CD14-positive monocyte (primary cell): ENCODE results near the gene SLC14A1. TPM values are rescaled to one million over a fixed set of nuclear protein-coding genes. Genes with fewer than 3 reads are reported as not detected.

Experiments used
- DNase-seq, 3 donors: peaks; one replicate each; pipeline ENCODE4 v3.0.0-alpha.2; 2011 to 2022
- H2AFZ ChIP-seq: 2 replicates; pipeline ENCODE4 v1.6.0; 2012; ENCODE audit warnings: mild to moderate bottlenecking, low read depth, low read length, inconsistent platforms; ENCODE audit not compliant: insufficient read depth, poor library complexity, severe bottlenecking
- H3K27ac ChIP-seq, 2 donors: 1 replicate in 1 of 2; 2 replicates in 1 of 2; pipeline ENCODE4 v1.5.1; 2012 to 2013; ENCODE audit warnings: low read length in 2 of 2, control low read depth in 1 of 2, inconsistent platforms in 1 of 2, low read depth in 1 of 2, mild to moderate bottlenecking in 1 of 2
- H3K27me3 ChIP-seq, 2 donors: one replicate each; pipeline versions ENCODE4 v1.6.0 to v1.6.1; 2011 to 2013; ENCODE audit warnings: low read length in 2 of 2; ENCODE audit not compliant: control insufficient read depth in 2 of 2, insufficient read depth in 2 of 2
- H3K36me3 ChIP-seq, 2 donors: replicated peaks in 1 of 2; 1 replicate in 1 of 2; 2 replicates in 1 of 2; pipeline versions ENCODE4 v1.5.1 to v1.6.1; 2012 to 2013; ENCODE audit warnings: low read length in 2 of 2, control low read depth in 1 of 2, inconsistent platforms in 1 of 2, mild to moderate bottlenecking in 1 of 2; ENCODE audit not compliant: insufficient read depth in 2 of 2, control insufficient read depth in 1 of 2
- H3K4me1 ChIP-seq, 2 donors: 1 replicate in 1 of 2; 2 replicates in 1 of 2; pipeline versions ENCODE4 v1.5.1 to v1.6.1; 2012 to 2013; ENCODE audit warnings: low read length in 2 of 2, control low read depth in 1 of 2, inconsistent platforms in 1 of 2, mild to moderate bottlenecking in 1 of 2, moderate library complexity in 1 of 2; ENCODE audit not compliant: insufficient read depth in 2 of 2, control insufficient read depth in 1 of 2
- H3K4me2 ChIP-seq: replicated peaks from 2 replicates; pipeline ENCODE3; 2012; ENCODE audit warnings: low read length, moderate library complexity, mild to moderate bottlenecking; ENCODE audit not compliant: poor library complexity, severe bottlenecking; ENCODE audit errors: extremely low read depth
- H3K4me3 ChIP-seq, 3 experiments: fragments of 200-600 bp in 1 of 3; sonication (generic) in 1 of 3; replicated peaks in 1 of 3; 1 replicate in 2 of 3; 2 replicates in 1 of 3; pipeline ENCODE4 v1.5.1; 2011 to 2013; ENCODE audit warnings: low read length in 3 of 3, mild to moderate bottlenecking in 3 of 3, control low read depth in 2 of 3, low read depth in 2 of 3, inconsistent platforms in 1 of 3, moderate library complexity in 1 of 3
- H3K79me2 ChIP-seq: 2 replicates; pipeline ENCODE4 v1.6.0; 2012; ENCODE audit warnings: mild to moderate bottlenecking, control low read depth, inconsistent platforms, low read length, moderate library complexity; ENCODE audit not compliant: insufficient read depth
- H3K9ac ChIP-seq: 2 replicates; pipeline ENCODE4 v1.6.0; 2017; ENCODE audit warnings: low read length, mild to moderate bottlenecking; ENCODE audit not compliant: insufficient read depth, poor library complexity, severe bottlenecking
- H3K9me3 ChIP-seq, 2 donors: replicated peaks in 1 of 2; 1 replicate in 1 of 2; 2 replicates in 1 of 2; pipeline versions ENCODE4 v1.5.1 to v1.6.1; 2012 to 2013; ENCODE audit warnings: low read length in 2 of 2, control low read depth in 1 of 2; ENCODE audit not compliant: control insufficient read depth in 1 of 2, insufficient read depth in 1 of 2
- H4K20me1 ChIP-seq: 2 replicates; pipeline ENCODE4 v1.6.0; 2012; ENCODE audit warnings: mild to moderate bottlenecking, low read length, control low read depth, moderate library complexity; ENCODE audit not compliant: insufficient read depth
- H3K27ac Mint-ChIP-seq, 7 donors: one replicate each; pipeline ENCODE4 v1.8.0; 2020; ENCODE audit warnings: mild to moderate bottlenecking in 7 of 7, mixed read lengths in 7 of 7, moderate library complexity in 6 of 7, inconsistent platforms in 2 of 7
- H3K27me3 Mint-ChIP-seq, 3 donors: one replicate each; pipeline ENCODE4 v1.8.0; 2021 to 2022; ENCODE audit warnings: low read depth in 3 of 3, mild to moderate bottlenecking in 3 of 3, mixed read lengths in 3 of 3, moderate library complexity in 3 of 3, inconsistent platforms in 1 of 3
- H3K36me3 Mint-ChIP-seq, 2 donors: one replicate each; pipeline ENCODE4 v1.8.0; 2020; ENCODE audit warnings: mixed read lengths in 2 of 2, inconsistent platforms in 1 of 2, mild to moderate bottlenecking in 1 of 2
- H3K4me1 Mint-ChIP-seq: one replicate; pipeline ENCODE4 v1.8.0; 2020; ENCODE audit warnings: mild to moderate bottlenecking, mixed read lengths
- H3K4me3 Mint-ChIP-seq, 2 donors: one replicate each; pipeline ENCODE4 v1.8.0; 2020; ENCODE audit warnings: mild to moderate bottlenecking in 2 of 2, mixed read lengths in 2 of 2, moderate library complexity in 1 of 2
- H3K9me3 Mint-ChIP-seq, 7 donors: one replicate each; pipeline ENCODE4 v1.8.0; 2020 to 2022; ENCODE audit warnings: mixed read lengths in 7 of 7, mild to moderate bottlenecking in 6 of 7, moderate library complexity in 6 of 7, inconsistent platforms in 2 of 7
- WGBS: methylation state at CpG from one replicate; pipeline ENCODE4 v1.1.5; 2013; ENCODE audit warnings: missing lambda C conversion rate; ENCODE audit not compliant: insufficient coverage; 5-methylcytosine and 5-hydroxymethylcytosine counted together
- intact Hi-C, 2 donors: fragments of 100-400 bp; cut with micrococcal nuclease; formaldehyde crosslinking; loops; one replicate each; pipeline versions ENCODE4 v1.15.0 to v1.15.1; 2023
- polyA plus RNA-seq, 3 donors: library from polyadenylated mRNA; depleted of rRNA in 1 of 3; unstranded in 2 of 3; stranded (reverse) in 1 of 3; fragments of 300-500 nt in 2 of 3; fragments of >200 nt in 1 of 3; fragmentation: Illumina TruSeq in 2 of 3; gene quantifications; 1 replicate in 2 of 3; 2 replicates in 1 of 3; pipeline ENCODE4 v1.2.3, GENCODE V29; 2012 to 2021
- TF ChIP-seq, protein P1 (sequence below): fragments of 200-600 bp; IDR thresholded peaks from one replicate; pipeline ENCODE4 v1.8.0; 2022; ENCODE audit warnings: antibody characterized with exemption, mild to moderate bottlenecking

Gene SLC14A1
- polyA plus RNA-seq, 3 donors: not detected

DNA sequence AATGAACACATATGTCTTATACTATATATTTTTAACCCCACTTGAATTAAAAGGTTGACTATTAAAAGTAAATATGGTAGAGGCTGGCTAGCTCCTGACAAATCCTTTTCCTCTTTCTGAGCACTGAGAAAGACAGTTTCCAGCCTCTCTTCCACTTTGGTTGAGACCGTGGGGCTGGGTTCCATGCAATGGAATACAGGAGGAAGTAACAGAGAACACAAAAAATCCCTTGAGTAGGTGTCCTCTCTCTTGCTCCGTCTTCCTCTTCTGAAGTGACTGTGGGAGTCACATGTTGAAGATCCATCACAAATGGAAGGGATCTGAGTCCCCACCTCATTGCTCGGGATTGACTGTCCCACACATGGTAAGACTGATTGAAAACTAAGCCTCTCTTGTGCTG, 64.9 kb downstream of the SLC14A1 start:
- no peaks in the 10 kb centered on the region for H3K9me3 Mint-ChIP-seq
- Histone ChIP-seq H3K4me3 (no peak overlapping the region), H3K27ac (no peak overlapping the region), H3K9me3 (no peaks in the 10 kb centered on the region), H4K20me1 (no peaks in the 10 kb centered on the region), H3K27me3 (no peaks in the 10 kb centered on the region), H3K9ac (no peak overlapping the region), H3K79me2 (no peaks in the 10 kb centered on the region), H3K4me1 (peaks cover 3 to 9% of the 10 kb centered on the region in 2 donors), H2AFZ (no peak overlapping the region), H3K36me3 (no peaks in the 10 kb centered on the region), H3K4me2 (no peak overlapping the region)
- DNase-seq: no peak
- no peaks in the 10 kb centered on the region for H3K36me3 Mint-ChIP-seq
- intact Hi-C loops: no loop called here
- peak overlapping the region in 1 of 7 donors; percentile 16 for H3K27ac Mint-ChIP-seq
- peaks cover 0 to 4% (median 2%) of the 10 kb centered on the region in 3 donors for H3K27me3 Mint-ChIP-seq
- TF ChIP-seq, protein P1, sequence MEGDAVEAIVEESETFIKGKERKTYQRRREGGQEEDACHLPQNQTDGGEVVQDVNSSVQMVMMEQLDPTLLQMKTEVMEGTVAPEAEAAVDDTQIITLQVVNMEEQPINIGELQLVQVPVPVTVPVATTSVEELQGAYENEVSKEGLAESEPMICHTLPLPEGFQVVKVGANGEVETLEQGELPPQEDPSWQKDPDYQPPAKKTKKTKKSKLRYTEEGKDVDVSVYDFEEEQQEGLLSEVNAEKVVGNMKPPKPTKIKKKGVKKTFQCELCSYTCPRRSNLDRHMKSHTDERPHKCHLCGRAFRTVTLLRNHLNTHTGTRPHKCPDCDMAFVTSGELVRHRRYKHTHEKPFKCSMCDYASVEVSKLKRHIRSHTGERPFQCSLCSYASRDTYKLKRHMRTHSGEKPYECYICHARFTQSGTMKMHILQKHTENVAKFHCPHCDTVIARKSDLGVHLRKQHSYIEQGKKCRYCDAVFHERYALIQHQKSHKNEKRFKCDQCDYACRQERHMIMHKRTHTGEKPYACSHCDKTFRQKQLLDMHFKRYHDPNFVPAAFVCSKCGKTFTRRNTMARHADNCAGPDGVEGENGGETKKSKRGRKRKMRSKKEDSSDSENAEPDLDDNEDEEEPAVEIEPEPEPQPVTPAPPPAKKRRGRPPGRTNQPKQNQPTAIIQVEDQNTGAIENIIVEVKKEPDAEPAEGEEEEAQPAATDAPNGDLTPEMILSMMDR: no peak
- WGBS: 80% methylated on average over 1 of the region's 3 CpGs
- H3K4me3 Mint-ChIP-seq: no peak overlapping the region
- peaks cover 12% of the 10 kb centered on the region for H3K4me1 Mint-ChIP-seq

DNA sequence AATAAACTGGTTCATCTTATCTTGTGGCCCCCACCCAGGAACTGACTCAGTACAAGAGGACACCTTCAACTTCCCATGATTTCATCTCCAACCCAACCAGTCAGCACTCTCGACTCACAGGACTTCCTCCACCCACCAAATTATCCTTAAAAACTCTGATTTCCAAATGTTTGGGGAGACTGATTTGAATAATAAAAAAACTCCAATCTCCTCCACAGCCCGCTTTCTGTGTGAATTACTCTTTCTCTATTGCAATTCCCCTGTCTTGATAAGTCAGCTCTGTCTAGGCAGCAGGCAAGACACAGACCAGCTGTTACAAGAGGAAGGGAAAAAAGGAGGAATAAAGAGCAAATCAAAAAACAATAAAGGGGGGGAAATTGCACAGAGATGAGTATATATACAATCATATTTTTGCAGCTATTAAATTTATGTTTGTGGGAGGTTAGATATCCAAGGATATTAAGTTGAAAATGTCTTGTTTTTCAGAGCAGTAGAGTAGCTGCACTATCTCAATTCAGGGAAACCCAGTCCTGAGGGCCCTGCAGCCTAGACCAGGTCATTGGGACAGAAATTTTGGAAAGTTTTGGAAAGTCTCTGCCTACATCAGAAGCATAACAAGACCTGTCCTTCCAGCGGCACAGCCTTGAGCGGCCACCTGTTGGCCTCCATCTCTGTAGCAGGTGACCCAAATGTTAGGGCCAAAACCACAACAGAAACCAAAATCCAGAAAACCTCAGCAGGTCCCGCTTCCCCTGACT, 68.7 kb downstream of the SLC14A1 start:
- Mint-ChIP-seq H3K27me3 (peaks cover 1 to 2% (median 2%) of the 10 kb centered on the region in 3 donors), H3K27ac (no peak overlapping the region), H3K9me3 (peaks cover 0 to 2% (median 0%) of the 10 kb centered on the region in 7 donors), H3K36me3 (no peaks in the 10 kb centered on the region), H3K4me3 (no peak overlapping the region), H3K4me1 (peaks cover 12% of the 10 kb centered on the region)
- H2AFZ ChIP-seq: no peak overlapping the region
- peaks cover 3 to 9% of the 10 kb centered on the region in 2 donors for H3K4me1 ChIP-seq
- TF ChIP-seq, protein P1: no peak
- no peak overlapping the region for H3K4me3 ChIP-seq
- H3K27me3 ChIP-seq: no peaks in the 10 kb centered on the region
- no peak for DNase-seq
- no peaks in the 10 kb centered on the region for H3K79me2 ChIP-seq
- H3K9ac ChIP-seq: no peak overlapping the region
- no peak overlapping the region for H3K4me2 ChIP-seq
- 80% methylated on average over 1 of the region's 5 CpGs for WGBS
- no peaks in the 10 kb centered on the region for H3K36me3 ChIP-seq
- H3K9me3 ChIP-seq: no peaks in the 10 kb centered on the region
- no peaks in the 10 kb centered on the region for H4K20me1 ChIP-seq
- intact Hi-C loops: no loop called here
- no peak overlapping the region for H3K27ac ChIP-seq
